Fibroblast of mammary gland (primary cell): ENCODE data around the gene ANKFY1.

Source experiments
- DNase-seq: peaks from one replicate; pipeline ENCODE4 v3.0.0-alpha.2; 2010; ENCODE audit warnings: low read depth
- H3K4me3 ChIP-seq: 2 replicates; pipeline ENCODE4 v1.5.1; 2011; ENCODE audit warnings: low read depth, mild to moderate bottlenecking, low read length, moderate library complexity; ENCODE audit not compliant: control insufficient read depth
- TF ChIP-seq, protein P1 (sequence below): conservative IDR thresholded peaks from 2 replicates; pipeline ENCODE4 v1.5.1; 2011; ENCODE audit warnings: low read depth, low read length, inconsistent platforms; ENCODE audit not compliant: control insufficient read depth, insufficient read depth

The ANKFY1 gene

DNA sequence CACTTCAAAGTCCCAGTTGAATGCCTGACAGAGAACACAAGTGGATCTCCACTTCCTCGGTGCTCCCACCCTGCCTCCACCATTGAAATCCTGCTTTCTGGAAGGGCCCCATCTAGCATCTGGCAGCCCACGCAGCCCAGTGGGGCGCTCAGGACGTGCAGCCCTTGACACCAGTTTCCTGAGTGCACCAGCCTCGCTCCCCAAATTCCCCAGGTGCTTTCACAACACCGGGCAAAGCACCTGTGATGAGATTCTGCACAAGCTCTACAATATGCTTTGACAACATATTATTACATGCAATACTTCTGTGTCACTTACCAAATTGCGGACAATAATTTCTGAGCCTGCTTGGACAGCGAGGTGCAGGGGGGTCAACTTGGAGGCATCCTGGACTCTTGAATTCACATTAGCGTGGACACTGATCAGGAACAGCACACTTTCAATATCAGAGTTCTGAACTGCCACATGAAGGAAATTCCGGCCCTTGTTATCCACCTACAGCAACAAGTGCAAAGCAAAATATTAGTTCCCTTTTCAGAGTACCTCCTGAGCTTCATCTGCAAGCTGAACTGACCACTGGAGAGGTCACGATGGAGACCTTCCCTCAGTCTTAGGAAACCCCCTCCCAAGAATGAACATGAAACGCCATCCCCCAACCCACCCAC is 86.8 kb downstream of the ANKFY1 start:
- no peak for DNase-seq
- no peak overlapping the region for H3K4me3 ChIP-seq
- TF ChIP-seq, protein P1, sequence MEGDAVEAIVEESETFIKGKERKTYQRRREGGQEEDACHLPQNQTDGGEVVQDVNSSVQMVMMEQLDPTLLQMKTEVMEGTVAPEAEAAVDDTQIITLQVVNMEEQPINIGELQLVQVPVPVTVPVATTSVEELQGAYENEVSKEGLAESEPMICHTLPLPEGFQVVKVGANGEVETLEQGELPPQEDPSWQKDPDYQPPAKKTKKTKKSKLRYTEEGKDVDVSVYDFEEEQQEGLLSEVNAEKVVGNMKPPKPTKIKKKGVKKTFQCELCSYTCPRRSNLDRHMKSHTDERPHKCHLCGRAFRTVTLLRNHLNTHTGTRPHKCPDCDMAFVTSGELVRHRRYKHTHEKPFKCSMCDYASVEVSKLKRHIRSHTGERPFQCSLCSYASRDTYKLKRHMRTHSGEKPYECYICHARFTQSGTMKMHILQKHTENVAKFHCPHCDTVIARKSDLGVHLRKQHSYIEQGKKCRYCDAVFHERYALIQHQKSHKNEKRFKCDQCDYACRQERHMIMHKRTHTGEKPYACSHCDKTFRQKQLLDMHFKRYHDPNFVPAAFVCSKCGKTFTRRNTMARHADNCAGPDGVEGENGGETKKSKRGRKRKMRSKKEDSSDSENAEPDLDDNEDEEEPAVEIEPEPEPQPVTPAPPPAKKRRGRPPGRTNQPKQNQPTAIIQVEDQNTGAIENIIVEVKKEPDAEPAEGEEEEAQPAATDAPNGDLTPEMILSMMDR = no peak

DNA sequence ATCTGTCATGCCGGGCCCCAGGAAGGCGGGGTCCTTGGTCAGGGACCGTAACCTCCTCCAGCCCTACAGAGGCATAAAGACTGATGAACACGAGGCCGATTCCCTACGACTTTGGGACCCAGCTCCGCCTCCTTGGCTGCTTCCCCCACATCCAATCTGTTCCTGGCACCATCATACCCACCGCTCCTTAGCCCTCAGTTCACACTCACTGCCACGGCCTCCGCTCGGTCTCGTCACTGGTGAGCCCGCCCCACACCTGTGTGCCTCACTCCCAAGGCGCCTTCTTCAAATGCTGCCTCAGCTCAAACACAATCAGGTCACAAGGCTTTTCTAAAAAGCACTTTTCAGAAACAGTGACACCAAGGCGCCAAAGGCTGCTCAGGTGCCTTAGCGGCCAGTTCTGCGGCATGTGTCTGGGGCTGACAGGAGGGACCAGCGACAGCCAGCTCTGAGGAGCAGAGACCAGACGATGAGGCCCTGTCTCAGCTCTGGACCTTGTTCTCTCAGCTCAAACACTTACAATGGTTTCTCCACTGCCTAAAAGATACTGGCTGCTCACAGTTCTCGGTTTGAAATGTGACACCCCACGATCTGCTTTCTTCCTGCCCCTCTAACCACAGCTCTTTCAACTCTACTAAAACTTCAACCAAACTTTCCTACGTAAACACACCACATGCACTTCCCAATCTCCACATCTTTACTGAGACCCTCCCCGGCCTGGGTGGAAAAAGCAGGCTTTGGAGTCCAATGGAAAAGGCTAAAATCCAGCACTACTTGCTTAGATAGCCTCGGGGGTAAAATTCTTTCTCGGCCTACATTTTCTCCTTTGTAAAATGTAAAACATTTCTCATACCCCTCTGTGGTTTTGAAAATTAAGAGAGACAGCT is 87.6 kb downstream of the ANKFY1 start:
- TF ChIP-seq, protein P1 = no peak
- no peak overlapping the region for H3K4me3 ChIP-seq
- no peak for DNase-seq

DNA sequence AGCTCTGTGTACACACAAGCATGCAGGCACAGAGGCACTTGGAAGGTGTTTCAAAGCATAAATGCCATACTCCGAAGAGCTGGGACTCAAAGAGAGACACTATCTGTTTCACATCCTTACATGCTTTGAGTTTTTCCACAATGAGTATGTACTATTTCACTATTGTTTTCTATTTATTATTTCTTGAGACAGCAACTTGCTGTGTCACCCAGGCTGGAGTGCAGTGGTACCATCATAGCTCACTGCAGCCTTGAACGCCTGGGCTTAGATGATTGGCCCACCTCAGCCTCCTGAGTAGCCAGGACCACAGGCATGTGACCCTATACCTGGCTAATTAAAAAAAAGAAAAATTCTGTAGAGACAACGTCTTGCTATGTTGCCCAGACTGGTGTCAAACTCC is 89.2 kb downstream of the ANKFY1 start:
- no peak overlapping the region for H3K4me3 ChIP-seq
- TF ChIP-seq, protein P1 = no peak
- no peak for DNase-seq

DNA sequence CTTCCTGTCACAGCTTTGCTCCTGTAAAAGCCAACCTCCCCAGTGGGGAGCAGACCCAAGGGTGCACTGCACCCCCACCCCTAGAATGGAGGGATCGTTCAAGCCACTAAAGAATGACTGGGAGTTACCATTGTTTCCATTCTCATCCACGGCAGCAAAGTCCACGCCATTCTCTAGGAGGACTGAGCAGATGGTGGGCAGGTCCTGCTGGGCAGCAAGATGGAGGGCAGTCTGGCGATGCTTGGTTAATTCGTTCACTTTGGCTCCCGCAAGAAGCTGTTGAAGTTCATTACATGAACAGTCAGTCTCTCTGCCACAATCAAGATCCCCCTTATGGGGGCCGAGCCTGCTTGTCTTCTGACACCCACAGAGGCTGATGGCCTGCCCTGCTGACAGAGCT is 90.0 kb downstream of the ANKFY1 start:
- no peak overlapping the region for H3K4me3 ChIP-seq
- DNase-seq = no peak
- TF ChIP-seq, protein P1 = no peak

DNA sequence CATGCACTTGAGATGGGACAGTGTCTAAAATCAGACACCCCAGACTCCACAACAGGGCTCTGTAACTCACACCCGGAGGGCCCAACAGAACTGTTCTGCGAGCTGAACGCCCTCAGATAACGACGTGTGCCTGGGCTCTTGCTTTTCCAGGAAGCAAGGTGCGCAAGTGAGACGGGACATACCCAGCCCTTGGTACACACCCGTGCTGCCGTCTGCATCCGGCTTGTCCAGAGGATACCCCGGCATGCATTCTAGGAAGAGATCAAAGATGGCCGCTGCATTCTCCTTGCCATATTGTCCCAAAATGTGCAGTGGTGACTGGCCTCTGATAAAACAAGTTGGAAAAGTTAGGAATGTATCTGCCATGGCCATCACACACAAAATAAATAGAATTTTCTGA is 91.4 kb downstream of the ANKFY1 start:
- no peak for DNase-seq
- no peak overlapping the region for H3K4me3 ChIP-seq
- TF ChIP-seq, protein P1 = no peak

DNA sequence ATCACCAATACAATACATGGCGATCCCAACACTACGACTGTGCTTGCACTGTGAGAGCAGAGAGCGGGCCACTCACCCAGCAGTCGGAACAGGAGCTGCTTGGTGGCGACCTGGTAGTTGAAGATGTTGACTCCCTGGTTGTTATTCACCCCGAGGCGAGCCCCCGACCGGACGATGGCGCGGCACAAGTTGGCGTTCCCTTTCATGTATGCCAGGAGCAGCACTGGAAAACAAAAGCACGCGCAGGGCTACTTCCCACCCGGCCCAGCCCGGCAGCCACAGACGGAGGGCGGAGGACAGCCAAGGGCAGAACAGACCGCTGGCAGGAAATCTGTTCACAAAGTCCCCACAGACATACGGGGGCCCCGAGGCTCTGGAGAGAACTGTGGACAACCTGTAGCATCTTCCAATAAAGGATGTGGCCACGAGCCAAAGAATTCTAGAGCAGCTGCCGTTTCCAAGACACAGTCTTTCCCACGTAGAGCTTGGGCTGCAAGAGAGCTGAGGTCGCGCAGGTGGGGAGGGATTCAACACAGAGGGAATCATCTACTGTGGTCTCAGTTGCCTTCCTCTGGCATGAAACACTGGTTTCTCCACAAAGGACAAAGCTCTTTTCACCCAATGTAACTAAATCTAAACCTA is 93.0 kb downstream of the ANKFY1 start:
- no peak for DNase-seq
- TF ChIP-seq, protein P1 = no peak
- no peak overlapping the region for H3K4me3 ChIP-seq
